ENCODE data around the gene STEAP4.

The STEAP4 gene

GRCh38 chr7:88254721-88255424, 51.8 kb downstream of the STEAP4 start:
- H3K27me3 ChIP-seq (ENCODE audit: insufficient read depth, low read length) = no peaks in the 10 kb centered on the region
- H3K36me3 ChIP-seq (ENCODE audit: insufficient read depth, low read length) = no peaks in the 10 kb centered on the region
- H3K4me1 ChIP-seq (ENCODE audit: insufficient read depth, low read length) = no peaks in the 10 kb centered on the region
- no peaks in the 10 kb centered on the region for H3K9me3 ChIP-seq (ENCODE audit: low read length)
- no peak overlapping the region for H3K4me3 ChIP-seq (ENCODE audit: low read length)
- H2AFZ ChIP-seq (ENCODE audit: low read depth, low read length) = no peak overlapping the region

DNA sequence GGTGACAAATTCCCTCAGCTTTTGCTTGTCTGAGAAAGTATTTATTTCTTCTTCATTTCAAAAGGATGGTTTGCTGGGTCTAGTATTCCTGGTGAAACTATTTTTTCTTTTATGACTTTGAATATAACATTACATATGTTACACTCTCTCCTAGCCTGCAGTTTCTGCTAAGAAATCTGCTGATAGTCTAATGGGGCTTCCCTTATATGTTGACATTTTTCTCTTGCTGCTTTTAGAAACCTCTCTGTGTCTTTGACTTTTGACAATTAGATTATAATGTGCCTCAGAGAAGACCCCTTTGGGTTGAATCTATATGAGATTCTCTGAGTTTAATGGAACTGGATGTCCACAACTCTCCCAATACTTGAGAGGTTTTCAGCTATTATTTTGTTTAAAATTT, 53.1 kb downstream of the STEAP4 start:
- no peaks in the 10 kb centered on the region for H3K9me3 ChIP-seq (ENCODE audit: low read length)
- H3K27me3 ChIP-seq (ENCODE audit: insufficient read depth, low read length) = no peaks in the 10 kb centered on the region
- no peak overlapping the region for H3K4me3 ChIP-seq (ENCODE audit: low read length)
- H3K36me3 ChIP-seq (ENCODE audit: insufficient read depth, low read length) = no peaks in the 10 kb centered on the region
- H3K4me1 ChIP-seq (ENCODE audit: insufficient read depth, low read length) = no peaks in the 10 kb centered on the region
- H2AFZ ChIP-seq (ENCODE audit: low read depth, low read length) = no peak overlapping the region

GRCh38 chr7:88244258-88244657, 62.4 kb downstream of the STEAP4 start:
- H3K4me3 ChIP-seq (ENCODE audit: low read length) = no peak overlapping the region
- peaks cover 5% of the 10 kb centered on the region for H3K4me1 ChIP-seq (ENCODE audit: insufficient read depth, low read length)
- no peaks in the 10 kb centered on the region for H3K36me3 ChIP-seq (ENCODE audit: insufficient read depth, low read length)
- no peak overlapping the region for H2AFZ ChIP-seq (ENCODE audit: low read depth, low read length)
- no peaks in the 10 kb centered on the region for H3K9me3 ChIP-seq (ENCODE audit: low read length)
- no peaks in the 10 kb centered on the region for H3K27me3 ChIP-seq (ENCODE audit: insufficient read depth, low read length)

- no peaks in the 10 kb centered on the region for H3K36me3 ChIP-seq (ENCODE audit: insufficient read depth, low read length)
- H3K9me3 ChIP-seq (ENCODE audit: low read length) = no peaks in the 10 kb centered on the region
- no peaks in the 10 kb centered on the region for H3K27me3 ChIP-seq (ENCODE audit: insufficient read depth, low read length)
- H3K4me1 ChIP-seq (ENCODE audit: insufficient read depth, low read length) = peaks cover 5% of the 10 kb centered on the region
- no peak overlapping the region for H3K4me3 ChIP-seq (ENCODE audit: low read length)
- H2AFZ ChIP-seq (ENCODE audit: low read depth, low read length) = peak overlapping the region; percentile 18
Measured at GRCh38 chr7:88243345-88243909, 63.3 kb downstream of the STEAP4 start.

- H3K4me1 ChIP-seq (ENCODE audit: insufficient read depth, low read length) = peaks cover 5% of the 10 kb centered on the region
- H3K36me3 ChIP-seq (ENCODE audit: insufficient read depth, low read length) = no peaks in the 10 kb centered on the region
- H3K4me3 ChIP-seq (ENCODE audit: low read length) = no peak overlapping the region
- no peaks in the 10 kb centered on the region for H3K27me3 ChIP-seq (ENCODE audit: insufficient read depth, low read length)
- no peak overlapping the region for H2AFZ ChIP-seq (ENCODE audit: low read depth, low read length)
- H3K9me3 ChIP-seq (ENCODE audit: low read length) = no peaks in the 10 kb centered on the region
Measured at GRCh38 chr7:88239852-88240251, 66.8 kb downstream of the STEAP4 start.

DNA sequence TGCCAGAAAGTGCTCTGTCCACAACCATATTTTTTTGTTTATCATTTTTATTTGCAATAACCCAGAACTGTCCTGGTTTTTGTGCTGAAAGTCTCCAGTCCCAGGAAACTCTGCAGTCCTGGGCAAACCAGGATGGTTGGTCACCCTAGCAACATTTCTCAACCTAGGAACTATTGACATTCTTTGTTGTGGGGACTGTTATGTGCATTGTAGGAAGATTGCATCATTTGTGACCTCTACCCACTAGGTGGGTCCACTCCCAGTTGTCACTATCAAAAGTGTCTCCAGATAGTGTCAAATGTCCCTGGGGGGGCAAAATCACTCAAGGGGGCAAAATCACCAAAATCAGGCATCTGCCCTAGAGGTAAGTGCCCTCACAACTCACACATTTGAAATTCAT, 72.9 kb downstream of the STEAP4 start:
- Histone ChIP-seq H2AFZ (ENCODE audit: low read depth, low read length) (no peak overlapping the region), H3K27me3 (ENCODE audit: insufficient read depth, low read length) (no peaks in the 10 kb centered on the region), H3K4me1 (ENCODE audit: insufficient read depth, low read length) (peaks cover 5% of the 10 kb centered on the region), H3K9me3 (ENCODE audit: low read length) (peaks cover 1% of the 10 kb centered on the region), H3K4me3 (ENCODE audit: low read length) (no peak overlapping the region), H3K36me3 (ENCODE audit: insufficient read depth, low read length) (no peaks in the 10 kb centered on the region)

GRCh38 chr7:88230646-88231045, 76.0 kb downstream of the STEAP4 start:
- no peak overlapping the region for H2AFZ ChIP-seq (ENCODE audit: low read depth, low read length)
- peaks cover 1% of the 10 kb centered on the region for H3K9me3 ChIP-seq (ENCODE audit: low read length)
- peaks cover 5% of the 10 kb centered on the region for H3K4me1 ChIP-seq (ENCODE audit: insufficient read depth, low read length)
- no peaks in the 10 kb centered on the region for H3K36me3 ChIP-seq (ENCODE audit: insufficient read depth, low read length)
- no peak overlapping the region for H3K4me3 ChIP-seq (ENCODE audit: low read length)
- H3K27me3 ChIP-seq (ENCODE audit: insufficient read depth, low read length) = no peaks in the 10 kb centered on the region

DNA sequence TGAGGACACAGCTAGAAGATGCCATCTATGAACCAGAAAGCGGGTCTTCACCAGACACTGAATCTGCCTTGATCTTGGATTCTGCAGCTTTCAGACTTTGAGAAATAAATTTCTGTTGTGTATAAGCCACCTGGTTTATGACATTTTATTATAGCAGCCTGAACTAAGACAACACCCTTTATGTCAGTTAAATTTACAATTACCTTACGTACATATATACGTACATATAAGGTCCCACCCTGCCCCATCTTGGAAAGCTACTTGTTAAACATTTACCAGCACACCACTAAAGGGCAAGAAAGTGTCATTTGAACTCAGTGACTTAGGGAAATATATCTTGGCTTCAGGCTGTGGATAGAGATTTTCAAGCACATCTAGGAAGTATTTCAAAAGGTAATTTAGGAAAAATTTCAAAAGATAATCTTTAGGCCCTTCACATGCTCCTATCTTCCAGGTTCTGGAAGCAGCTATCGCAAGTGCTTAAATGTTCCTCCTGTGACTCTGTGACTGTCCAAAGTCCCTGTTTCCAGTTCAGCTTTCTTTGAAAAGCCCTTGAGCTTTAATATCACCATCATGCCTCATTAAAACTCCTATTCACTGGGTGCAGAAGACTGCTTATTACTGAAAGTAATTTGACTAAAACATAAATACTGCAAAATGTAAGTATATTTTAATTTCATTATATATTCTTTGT, 77.2 kb downstream of the STEAP4 start:
- Histone ChIP-seq H3K27me3 (ENCODE audit: insufficient read depth, low read length) (no peaks in the 10 kb centered on the region), H3K9me3 (ENCODE audit: low read length) (peaks cover 1% of the 10 kb centered on the region), H2AFZ (ENCODE audit: low read depth, low read length) (no peak overlapping the region), H3K36me3 (ENCODE audit: insufficient read depth, low read length) (no peaks in the 10 kb centered on the region), H3K4me1 (ENCODE audit: insufficient read depth, low read length) (peaks cover 5% of the 10 kb centered on the region), H3K4me3 (ENCODE audit: low read length) (no peak overlapping the region)

GRCh38 chr7:88226886-88227516, 79.7 kb downstream of the STEAP4 start:
- Histone ChIP-seq H3K27me3 (ENCODE audit: insufficient read depth, low read length) (no peaks in the 10 kb centered on the region), H3K36me3 (ENCODE audit: insufficient read depth, low read length) (no peaks in the 10 kb centered on the region)

DNA sequence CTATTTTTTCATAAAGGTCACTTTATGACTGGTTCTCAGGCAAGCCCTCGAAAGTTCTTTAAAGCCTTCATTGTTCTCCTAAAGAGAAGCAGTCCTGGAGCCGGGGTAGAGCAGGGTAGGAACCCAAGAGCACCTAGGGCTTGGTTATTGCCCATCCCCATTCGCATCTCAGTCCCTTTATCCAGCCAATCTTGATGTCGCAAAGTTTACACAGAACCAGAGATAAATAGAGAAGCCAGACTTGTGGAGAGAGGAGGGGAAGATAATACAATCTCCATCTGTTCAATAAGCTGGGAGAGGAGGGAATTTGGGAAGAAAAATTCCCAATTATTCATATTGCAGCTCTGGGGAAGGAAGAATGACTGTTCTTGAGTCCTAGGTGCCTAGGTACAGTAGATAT, 80.5 kb downstream of the STEAP4 start:
- Histone ChIP-seq H2AFZ (ENCODE audit: low read depth, low read length) (no peak overlapping the region), H3K4me1 (ENCODE audit: insufficient read depth, low read length) (peaks cover 3% of the 10 kb centered on the region), H3K36me3 (ENCODE audit: insufficient read depth, low read length) (no peaks in the 10 kb centered on the region), H3K9me3 (ENCODE audit: low read length) (peaks cover 1% of the 10 kb centered on the region), H3K4me3 (ENCODE audit: low read length) (no peak overlapping the region), H3K27me3 (ENCODE audit: insufficient read depth, low read length) (no peaks in the 10 kb centered on the region)

More at GRCh38 chr7:88226886-88227516, 79.7 kb downstream of the STEAP4 start:
- H3K4me1 ChIP-seq (ENCODE audit: insufficient read depth, low read length) = no peaks in the 10 kb centered on the region
- peaks cover 1% of the 10 kb centered on the region for H3K9me3 ChIP-seq (ENCODE audit: low read length)
- H2AFZ ChIP-seq (ENCODE audit: low read depth, low read length) = no peak overlapping the region
- H3K4me3 ChIP-seq (ENCODE audit: low read length) = no peak overlapping the region

GRCh38 chr7:88224601-88225275, 82.0 kb downstream of the STEAP4 start:
- H3K4me3 ChIP-seq (ENCODE audit: low read length) = no peak overlapping the region

GRCh38 chr7:88223265-88223664, 83.4 kb downstream of the STEAP4 start:
- peaks cover 1% of the 10 kb centered on the region for H3K36me3 ChIP-seq (ENCODE audit: insufficient read depth, low read length)
- no peaks in the 10 kb centered on the region for H3K27me3 ChIP-seq (ENCODE audit: insufficient read depth, low read length)
- H3K4me1 ChIP-seq (ENCODE audit: insufficient read depth, low read length) = peaks cover 11% of the 10 kb centered on the region
- no peaks in the 10 kb centered on the region for H3K9me3 ChIP-seq (ENCODE audit: low read length)
- no peak overlapping the region for H3K4me3 ChIP-seq (ENCODE audit: low read length)
- no peak overlapping the region for H2AFZ ChIP-seq (ENCODE audit: low read depth, low read length)

More at GRCh38 chr7:88224601-88225275, 82.0 kb downstream of the STEAP4 start:
- H3K4me1 ChIP-seq (ENCODE audit: insufficient read depth, low read length) = peaks cover 7% of the 10 kb centered on the region
- H3K9me3 ChIP-seq (ENCODE audit: low read length) = peaks cover 1% of the 10 kb centered on the region
- no peaks in the 10 kb centered on the region for H3K36me3 ChIP-seq (ENCODE audit: insufficient read depth, low read length)
- H2AFZ ChIP-seq (ENCODE audit: low read depth, low read length) = no peak overlapping the region
- no peaks in the 10 kb centered on the region for H3K27me3 ChIP-seq (ENCODE audit: insufficient read depth, low read length)
